GM18526 (cell line): ENCODE data around the gene RHOBTB1.

Experiments used
- POLR2A ChIP-seq: IDR thresholded peaks from 3 replicates; pipeline ENCODE4 v1.6.1; 2011; ENCODE audit not compliant: insufficient read length; ENCODE audit errors: extremely low read depth

The RHOBTB1 gene

GRCh38 chr10:60898321-60898720, 45.7 kb downstream of the RHOBTB1 start:
- TF ChIP-seq POLR2A = no peak

DNA sequence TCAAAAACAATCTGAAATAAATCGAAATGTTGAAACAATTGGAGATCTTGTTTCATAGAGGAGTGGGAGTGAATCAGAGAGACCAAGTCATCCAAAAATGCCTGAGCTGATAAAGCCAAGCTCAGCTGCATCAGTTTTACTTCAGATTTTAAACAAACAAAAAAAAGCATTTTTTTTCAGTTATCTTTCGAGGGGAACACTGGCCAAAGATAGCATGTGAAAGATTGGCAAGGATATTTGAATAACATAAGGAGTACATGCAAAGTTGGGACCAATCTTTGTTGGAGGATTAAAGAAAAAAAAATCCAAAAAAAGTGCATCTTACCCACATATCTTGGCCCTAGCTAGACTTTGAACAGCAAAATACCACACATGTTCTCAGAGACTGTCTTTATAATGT, 47.2 kb downstream of the RHOBTB1 start:
- TF ChIP-seq POLR2A = no peak

DNA sequence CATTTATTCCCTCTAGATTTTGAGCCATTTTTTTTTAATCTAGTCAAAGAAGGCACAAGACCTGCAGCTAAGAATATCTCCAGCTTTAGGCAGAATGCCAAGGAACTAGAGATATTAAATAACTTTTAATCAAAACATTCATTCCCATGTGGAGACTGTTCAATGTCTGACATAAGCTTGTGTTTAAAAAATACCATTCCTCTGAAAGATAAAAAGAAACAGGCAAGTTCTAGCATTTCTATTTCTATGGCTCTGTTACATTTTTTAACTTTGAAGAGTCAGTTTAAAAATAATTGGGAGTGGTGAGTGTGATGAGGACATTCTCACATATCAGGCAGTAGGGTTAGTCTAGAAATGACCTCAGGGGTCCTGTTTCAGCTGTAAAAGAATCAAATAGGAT, 48.0 kb downstream of the RHOBTB1 start:
- no peak for TF ChIP-seq POLR2A

GRCh38 chr10:60894786-60895185, 49.2 kb downstream of the RHOBTB1 start:
- no peak for TF ChIP-seq POLR2A

DNA sequence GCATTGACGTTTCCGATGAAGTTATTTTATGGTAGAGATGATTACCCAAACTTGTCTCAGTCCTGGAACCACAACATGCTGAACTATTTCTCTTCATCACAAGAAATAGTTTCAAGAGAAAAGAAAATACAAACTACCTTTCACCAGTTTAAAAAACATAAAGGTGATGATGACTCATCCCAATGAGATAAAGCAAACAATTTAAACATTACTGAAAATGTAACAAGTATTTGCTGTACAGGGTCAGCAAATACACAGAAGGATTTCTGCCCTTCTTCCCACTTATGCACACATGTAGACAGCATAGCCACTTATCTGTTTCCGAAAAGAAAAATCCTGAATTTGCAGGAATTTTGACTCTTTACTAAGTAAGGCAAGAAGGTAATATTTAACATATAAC, 50.8 kb downstream of the RHOBTB1 start:
- TF ChIP-seq POLR2A = no peak

- TF ChIP-seq POLR2A = no peak
Measured at GRCh38 chr10:60892571-60892970, 51.4 kb downstream of the RHOBTB1 start.

- TF ChIP-seq POLR2A = no peak
Measured at GRCh38 chr10:60890811-60891210, 53.2 kb downstream of the RHOBTB1 start.

- no peak for TF ChIP-seq POLR2A
Measured at GRCh38 chr10:60883187-60883586, 60.8 kb downstream of the RHOBTB1 start.

GRCh38 chr10:60878224-60878623, 65.8 kb downstream of the RHOBTB1 start:
- no peak for TF ChIP-seq POLR2A

- no peak for TF ChIP-seq POLR2A
Measured at GRCh38 chr10:60877777-60878120, 66.2 kb downstream of the RHOBTB1 start.

DNA sequence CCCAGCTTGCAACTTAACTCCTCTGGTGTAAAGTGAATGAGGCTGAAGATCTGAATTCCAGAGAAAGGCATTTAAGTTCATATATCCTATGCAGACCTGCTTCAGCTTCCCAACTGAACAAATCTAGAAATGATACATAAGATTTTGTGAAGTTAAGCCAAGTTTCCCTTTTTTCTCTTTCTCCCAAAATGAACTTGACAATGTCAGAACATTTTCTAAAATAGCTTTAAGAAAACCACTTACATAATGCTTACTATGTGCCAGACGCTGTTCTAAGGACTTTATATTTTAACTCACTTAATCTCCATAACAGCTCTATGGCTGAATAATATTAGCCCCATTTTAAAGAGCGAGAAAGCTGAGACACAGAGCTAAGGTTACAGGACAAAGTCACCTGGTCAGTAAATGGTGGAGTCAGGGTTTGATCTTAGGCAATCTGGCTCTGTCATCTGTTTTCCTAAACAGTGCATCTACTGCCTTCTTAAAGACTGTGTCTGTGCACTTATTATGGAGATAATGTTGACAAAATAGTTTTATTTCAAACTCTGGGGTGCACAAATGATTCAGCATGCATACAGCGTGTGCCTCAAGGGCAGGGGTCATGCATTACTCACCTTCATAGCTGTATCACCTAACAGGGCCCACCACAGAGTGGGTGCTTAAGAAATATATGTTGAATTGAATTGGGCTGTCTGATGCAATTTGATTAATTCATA, 66.8 kb downstream of the RHOBTB1 start:
- TF ChIP-seq POLR2A = no peak

- no peak for TF ChIP-seq POLR2A
Measured at GRCh38 chr10:60873758-60874157, 70.2 kb downstream of the RHOBTB1 start.

- no peak for TF ChIP-seq POLR2A
Measured at GRCh38 chr10:60872451-60872850, 71.5 kb downstream of the RHOBTB1 start.

DNA sequence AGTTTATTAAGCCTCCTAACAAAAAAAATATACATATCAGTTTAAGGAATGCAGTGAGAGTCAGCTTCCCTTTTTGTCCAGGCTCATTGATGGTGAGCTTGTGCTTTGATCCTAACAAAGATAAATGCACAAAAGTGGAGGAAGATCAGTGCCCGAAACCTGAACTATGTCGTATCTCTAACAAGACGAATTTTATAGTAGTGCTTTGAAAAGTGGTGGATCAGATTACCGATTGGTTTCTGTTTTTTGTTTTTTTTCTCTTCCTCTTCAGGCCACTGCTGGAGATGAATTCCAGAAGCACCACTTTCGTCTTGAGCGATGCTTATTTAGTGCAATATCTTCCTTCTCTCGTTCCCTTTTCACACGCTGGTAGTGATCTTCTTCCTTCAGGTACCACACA, 72.8 kb downstream of the RHOBTB1 start:
- TF ChIP-seq POLR2A = no peak

- no peak for TF ChIP-seq POLR2A
Measured at GRCh38 chr10:60870803-60871202, 73.2 kb downstream of the RHOBTB1 start.

DNA sequence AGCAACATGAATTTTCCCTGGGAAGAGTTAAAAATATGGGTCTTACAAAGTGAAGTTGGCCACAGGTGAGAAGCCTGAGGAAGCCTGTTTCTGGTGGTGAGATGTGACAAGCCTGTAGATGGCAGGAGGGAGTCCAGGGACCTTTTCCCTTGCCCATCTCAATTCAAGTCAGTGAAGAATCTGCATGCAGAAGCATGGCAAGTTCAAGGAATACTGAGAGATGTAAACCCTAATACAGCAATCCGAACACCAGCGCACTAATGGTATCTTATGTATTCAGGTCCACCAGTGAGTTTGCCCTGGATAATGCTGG, 73.6 kb downstream of the RHOBTB1 start:
- no peak for TF ChIP-seq POLR2A

DNA sequence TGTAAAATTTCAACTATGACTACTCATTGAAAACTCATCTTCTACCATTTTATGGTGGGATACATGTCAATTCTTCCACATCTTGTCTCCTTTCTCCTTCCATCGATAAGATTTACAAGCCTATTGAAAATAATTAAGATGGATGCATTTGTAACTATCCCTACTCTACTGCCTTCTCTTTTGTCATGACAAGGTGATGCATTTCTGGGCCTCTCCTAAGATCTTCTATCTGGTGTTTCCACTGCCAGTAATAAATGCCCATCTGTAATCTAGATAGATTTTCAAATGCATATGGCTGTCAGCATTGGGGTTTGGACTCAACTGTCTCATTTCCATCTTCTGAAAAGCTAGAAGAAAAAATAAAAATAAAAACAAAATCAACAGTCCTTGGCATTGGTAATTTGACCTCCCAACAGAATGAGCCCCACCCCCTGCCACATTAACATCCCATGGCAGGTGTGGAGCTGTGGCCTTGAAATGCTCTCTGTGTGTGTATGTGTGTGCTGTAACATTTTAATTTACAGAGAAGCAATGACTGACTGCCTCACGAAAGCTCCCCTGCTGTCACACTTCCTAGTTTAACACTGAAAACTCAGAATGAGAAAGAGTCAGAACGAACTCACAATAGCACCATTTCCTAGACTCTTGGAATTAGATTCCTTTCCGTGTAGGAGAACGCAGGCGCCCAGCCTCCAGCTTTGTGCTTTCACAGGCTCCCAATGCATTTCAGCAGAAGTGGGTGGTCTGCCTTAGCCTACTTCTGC, 74.2 kb downstream of the RHOBTB1 start:
- no peak for TF ChIP-seq POLR2A
